ENCODE measurements around the gene LRFN3. TPM values are rescaled to one million over a fixed set of nuclear protein-coding genes. Genes with fewer than 3 reads are reported as not detected.

The LRFN3 gene
- total and polyA plus RNA-seq, 2 donors (not counting 1 experiment from before 2014, with no cell fraction given): 2.2 to 2.6 TPM

DNA sequence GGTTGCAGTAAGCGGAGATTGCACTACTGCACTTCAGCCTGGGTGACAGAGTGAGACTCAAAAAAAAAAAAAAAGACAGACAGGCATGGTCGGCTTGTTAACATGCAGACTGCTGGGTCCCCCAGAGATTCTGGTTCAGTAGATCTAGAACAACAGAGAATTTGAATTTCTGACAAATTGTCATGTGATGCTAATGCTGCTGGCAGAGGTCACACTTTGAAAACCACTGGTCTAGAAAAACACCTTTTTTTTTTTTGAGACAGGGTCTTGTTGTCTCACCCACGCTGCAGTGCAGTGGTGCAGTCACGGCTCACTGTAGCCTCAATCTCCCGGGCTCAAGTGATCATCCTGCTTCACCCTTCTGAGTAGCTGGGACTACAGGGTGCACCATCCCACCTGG is 7.7 kb upstream of the LRFN3 start:
- no peaks in the 10 kb centered on the region for H3K4me1 ChIP-seq (ENCODE audit: control insufficient read depth, extremely low read depth, insufficient read depth, low read length)
- H3K9me3 ChIP-seq (ENCODE audit: control insufficient read depth, insufficient read depth, low read depth, low read length): no peaks in the 10 kb centered on the region
- H3K27ac ChIP-seq (ENCODE audit: insufficient read depth, low read length): no peak overlapping the region

DNA sequence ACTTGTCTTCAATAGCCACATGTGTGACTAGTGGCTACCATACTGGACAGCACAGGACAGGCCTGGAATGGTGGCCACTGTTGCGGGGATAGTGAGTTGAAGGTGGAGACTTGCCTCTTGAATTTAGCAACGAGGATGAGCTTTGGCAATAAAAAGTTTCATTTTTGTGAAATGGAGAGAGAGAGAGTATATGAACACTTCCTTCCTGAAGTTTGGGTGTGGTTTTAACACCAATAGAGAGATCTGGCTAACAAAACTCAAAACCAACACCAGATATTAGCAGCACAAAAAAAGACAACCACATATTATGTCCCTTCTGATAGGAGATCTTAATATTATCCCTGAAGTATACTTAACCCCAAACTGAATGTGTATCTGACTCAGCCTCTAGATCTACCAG is 6.3 kb upstream of the LRFN3 start:
- Histone ChIP-seq H3K79me2 (ENCODE audit: control insufficient read depth, insufficient read depth, low read length) (no peaks in the 10 kb centered on the region), H3K4me1 (ENCODE audit: control insufficient read depth, extremely low read depth, insufficient read depth, low read length) (no peaks in the 10 kb centered on the region), H4K20me1 (ENCODE audit: control insufficient read depth, extremely low read depth, insufficient read depth, low read length) (no peaks in the 10 kb centered on the region), H3K27ac (ENCODE audit: insufficient read depth, low read length) (no peak overlapping the region), H2AFZ (ENCODE audit: low read length) (no peak overlapping the region), H3K4me3 (replicated peaks in 1 of 4; ENCODE audit: control extremely low read depth in 1 of 4, insufficient read depth in 1 of 4, low read depth in 3 of 4, low read length in 4 of 4) (no peak overlapping the region), H3K4me2 (ENCODE audit: extremely low read depth, insufficient read depth, low read length) (no peak overlapping the region), H3K36me3 (ENCODE audit: control insufficient read depth, insufficient read depth, low read length) (no peaks in the 10 kb centered on the region), H3K27me3 (ENCODE audit: control insufficient read depth, insufficient read depth, low read length) (peaks cover 3% of the 10 kb centered on the region), H3K9ac (ENCODE audit: insufficient read depth, low read length) (no peak overlapping the region), H3K9me3 (ENCODE audit: control insufficient read depth, insufficient read depth, low read depth, low read length) (no peaks in the 10 kb centered on the region)
- TF ChIP-seq CTCF (conservative IDR thresholded peaks at IDR 0.05 in 1 of 2, IDR thresholded peaks at IDR 0.05 in 1 of 2; ENCODE audit: low read depth in 1 of 2, low read length in 2 of 2) (no peak), EZH2 (IDR thresholded peaks at IDR 0.05; ENCODE audit: low read length, missing control alignments) (no peak)
- DNase-seq (ENCODE audit: low read depth in 2 of 2): no peak

More for the DNA sequence above, 7.7 kb upstream of the LRFN3 start:
- no peak for TF ChIP-seq EZH2 (IDR thresholded peaks at IDR 0.05; ENCODE audit: low read length, missing control alignments)
- TF ChIP-seq CTCF (conservative IDR thresholded peaks at IDR 0.05 in 1 of 2, IDR thresholded peaks at IDR 0.05 in 1 of 2; ENCODE audit: low read depth in 1 of 2, low read length in 2 of 2): no peak
- DNase-seq (ENCODE audit: low read depth in 2 of 2): no peak
- Histone ChIP-seq H3K4me2 (ENCODE audit: extremely low read depth, insufficient read depth, low read length) (no peak overlapping the region), H2AFZ (ENCODE audit: low read length) (no peak overlapping the region), H3K9ac (ENCODE audit: insufficient read depth, low read length) (no peak overlapping the region), H3K4me3 (replicated peaks in 1 of 4; ENCODE audit: control extremely low read depth in 1 of 4, insufficient read depth in 1 of 4, low read depth in 3 of 4, low read length in 4 of 4) (no peak overlapping the region), H3K79me2 (ENCODE audit: control insufficient read depth, insufficient read depth, low read length) (no peaks in the 10 kb centered on the region), H3K27me3 (ENCODE audit: control insufficient read depth, insufficient read depth, low read length) (peaks cover 6% of the 10 kb centered on the region), H3K36me3 (ENCODE audit: control insufficient read depth, insufficient read depth, low read length) (no peaks in the 10 kb centered on the region), H4K20me1 (ENCODE audit: control insufficient read depth, extremely low read depth, insufficient read depth, low read length) (no peaks in the 10 kb centered on the region)

DNA sequence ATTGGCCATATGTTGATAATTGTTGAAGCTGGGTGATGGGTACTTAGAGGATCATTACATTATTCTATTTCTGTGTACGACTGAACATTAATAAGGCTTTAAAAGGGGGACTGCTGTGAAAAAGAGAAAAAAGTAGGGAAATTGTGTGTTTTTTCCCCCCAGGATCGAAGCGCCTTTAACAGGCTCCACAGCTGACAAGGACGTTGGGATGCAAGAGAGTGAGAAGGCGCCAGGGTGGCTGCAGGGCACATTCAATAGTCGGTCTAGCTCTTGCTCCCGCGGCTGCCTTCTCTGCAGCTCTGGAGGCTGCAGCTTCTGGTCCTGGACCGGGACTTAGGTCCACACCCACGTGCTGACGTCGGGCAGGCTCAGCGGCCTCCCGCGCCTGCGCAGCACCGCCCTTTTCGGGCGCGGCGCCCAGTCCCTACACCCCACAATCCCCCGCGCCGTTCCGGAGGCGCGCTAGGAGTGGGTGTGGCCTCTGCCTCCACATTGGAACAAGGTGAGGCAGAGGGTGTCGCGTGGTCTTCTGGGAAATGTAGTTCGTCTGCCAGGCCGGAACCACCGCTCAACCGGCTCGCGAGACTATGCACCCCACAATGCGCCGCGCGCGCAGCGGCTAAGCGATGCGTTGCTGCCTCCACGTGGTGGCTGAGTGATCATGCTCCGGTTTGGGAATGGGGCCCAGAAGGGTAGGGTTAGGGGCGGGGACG is 4.9 kb upstream of the LRFN3 start:
- Histone ChIP-seq H3K4me1 (ENCODE audit: control insufficient read depth, extremely low read depth, insufficient read depth, low read length) (peaks cover 5% of the 10 kb centered on the region), H3K4me3 (replicated peaks in 1 of 4; ENCODE audit: control extremely low read depth in 1 of 4, insufficient read depth in 1 of 4, low read depth in 3 of 4, low read length in 4 of 4) (peak overlapping the region in 2 of 4 experiments; percentile 48 to 62), H4K20me1 (ENCODE audit: control insufficient read depth, extremely low read depth, insufficient read depth, low read length) (no peaks in the 10 kb centered on the region), H3K9me3 (ENCODE audit: control insufficient read depth, insufficient read depth, low read depth, low read length) (no peaks in the 10 kb centered on the region), H3K4me2 (ENCODE audit: extremely low read depth, insufficient read depth, low read length) (peak overlapping the region; percentile 49), H3K27ac (ENCODE audit: insufficient read depth, low read length) (no peak overlapping the region), H3K9ac (ENCODE audit: insufficient read depth, low read length) (no peak overlapping the region), H3K79me2 (ENCODE audit: control insufficient read depth, insufficient read depth, low read length) (no peaks in the 10 kb centered on the region), H2AFZ (ENCODE audit: low read length) (peak overlapping the region; percentile 9), H3K27me3 (ENCODE audit: control insufficient read depth, insufficient read depth, low read length) (no peaks in the 10 kb centered on the region), H3K36me3 (ENCODE audit: control insufficient read depth, insufficient read depth, low read length) (no peaks in the 10 kb centered on the region)
- no peak for TF ChIP-seq EZH2 (IDR thresholded peaks at IDR 0.05; ENCODE audit: low read length, missing control alignments)
- TF ChIP-seq CTCF (conservative IDR thresholded peaks at IDR 0.05 in 1 of 2, IDR thresholded peaks at IDR 0.05 in 1 of 2; ENCODE audit: low read depth in 1 of 2, low read length in 2 of 2): peak; percentile 83
- peak; percentile 98 to 99 for DNase-seq (ENCODE audit: low read depth in 2 of 2)

Measured in fibroblast of lung (primary cell).